Measurements from ENCODE around the gene HMG20A.

DNA sequence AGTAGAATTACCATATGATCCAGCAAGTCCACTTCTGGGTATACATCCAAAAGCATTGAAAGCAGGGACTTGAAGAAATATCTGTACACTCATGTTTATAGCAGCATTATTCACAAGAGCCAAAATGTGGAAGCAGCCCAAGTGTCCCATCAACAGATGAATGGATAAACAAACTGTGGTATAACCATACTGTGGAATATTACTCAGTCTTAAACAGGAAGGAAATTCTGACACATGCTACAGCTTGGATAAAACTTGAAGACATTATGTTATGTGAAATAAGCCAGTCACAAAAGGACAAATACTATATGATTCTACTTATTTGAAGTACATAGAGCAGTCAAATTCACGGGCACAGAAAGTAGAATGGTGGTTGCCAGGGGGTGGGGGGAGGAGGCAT lies 91.2 kb downstream of the HMG20A start:
- TF ChIP-seq CTCF (conservative IDR thresholded peaks at IDR 0.05; ENCODE audit: low read length) (no peak), EZH2phosphoT487 (IDR thresholded peaks at IDR 0.05; ENCODE audit: borderline replicate concordance) (no peak)
